Activated naive CD8-positive, alpha-beta T cell treated with anti-CD3 and anti-CD28 coated beads for 36 hours (primary cell): ENCODE measurements around the gene TNFRSF6B. TPM values are rescaled to one million over a fixed set of nuclear protein-coding genes. Genes with fewer than 3 reads are reported as not detected.
"Not testable (repeated sequence)": the region's sequence is repeated elsewhere in the genome, so short reads cannot be mapped to it uniquely, and the experiment has no call there.

Experiments used
- DNase-seq: peaks from one replicate; pipeline ENCODE4 v3.0.0; 2021
- H3K27ac Mint-ChIP-seq: one replicate; pipeline ENCODE4 v1.8.0; 2022; ENCODE audit warnings: mild to moderate bottlenecking, moderate library complexity, mixed read lengths
- H3K27me3 Mint-ChIP-seq: one replicate; pipeline ENCODE4 v1.8.0; 2022; ENCODE audit warnings: mild to moderate bottlenecking, mixed read lengths
- H3K36me3 Mint-ChIP-seq: one replicate; pipeline ENCODE4 v1.8.0; 2021; ENCODE audit warnings: mild to moderate bottlenecking, mixed read lengths
- H3K4me1 Mint-ChIP-seq: one replicate; pipeline ENCODE4 v1.8.0; 2021; ENCODE audit warnings: mixed read lengths
- H3K4me3 Mint-ChIP-seq: one replicate; pipeline ENCODE4 v1.8.0; 2022; ENCODE audit warnings: mild to moderate bottlenecking, moderate library complexity, mixed read lengths
- H3K9me3 Mint-ChIP-seq: one replicate; pipeline ENCODE4 v1.8.0; 2022; ENCODE audit warnings: mixed read lengths
- total RNA-seq, 2 experiments: library from RNA; stranded (reverse); gene quantifications; one replicate each; pipeline ENCODE4 v1.2.3, GENCODE V29; 2021

TNFRSF6B gene
- total RNA-seq, 2 experiments from 2014 or later: not detected

DNA sequence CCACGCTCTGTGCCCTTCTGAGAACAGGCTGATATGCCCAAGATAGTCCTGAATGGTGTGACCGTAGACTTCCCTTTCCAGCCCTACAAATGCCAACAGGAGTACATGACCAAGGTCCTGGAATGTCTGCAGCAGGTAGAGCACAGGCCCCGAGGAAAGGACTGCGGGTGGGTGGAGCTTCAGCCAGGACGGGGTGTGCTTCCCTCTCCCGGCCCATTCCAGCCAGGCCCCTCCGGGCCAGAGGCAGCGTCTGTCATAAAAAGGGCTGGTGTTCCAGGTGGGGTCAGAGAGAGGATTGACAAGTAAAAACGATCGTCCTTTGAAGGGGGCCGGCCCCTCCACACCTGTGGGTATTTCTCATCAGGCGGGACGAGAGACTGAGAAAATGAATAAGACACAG, 37.1 kb upstream of the TNFRSF6B start:
- H3K27ac Mint-ChIP-seq: no peak overlapping the region
- DNase-seq: no peak
- H3K4me3 Mint-ChIP-seq: peak overlapping the region; percentile 91
- no peaks in the 10 kb centered on the region for H3K27me3 Mint-ChIP-seq
- H3K9me3 Mint-ChIP-seq: no peaks in the 10 kb centered on the region
- H3K4me1 Mint-ChIP-seq: peaks cover 19% of the 10 kb centered on the region
- H3K36me3 Mint-ChIP-seq: peaks cover 9% of the 10 kb centered on the region

GRCh38 chr20:63660174-63660573, 36.3 kb upstream of the TNFRSF6B start:
- H3K9me3 Mint-ChIP-seq, H3K27me3 Mint-ChIP-seq, DNase-seq, H3K27ac Mint-ChIP-seq: not testable (repeated sequence)
- H3K36me3 Mint-ChIP-seq: peaks cover 11% of the 10 kb centered on the region
- H3K4me3 Mint-ChIP-seq: peak overlapping the region; percentile 91
- H3K4me1 Mint-ChIP-seq: peaks cover 14% of the 10 kb centered on the region

GRCh38 chr20:63660622-63661021, 35.8 kb upstream of the TNFRSF6B start:
- peaks cover 14% of the 10 kb centered on the region for H3K4me1 Mint-ChIP-seq
- H3K36me3 Mint-ChIP-seq: peaks cover 11% of the 10 kb centered on the region
- H3K27ac Mint-ChIP-seq: no peak overlapping the region
- H3K4me3 Mint-ChIP-seq: no peak overlapping the region
- H3K9me3 Mint-ChIP-seq: no peaks in the 10 kb centered on the region
- no peak for DNase-seq
- no peaks in the 10 kb centered on the region for H3K27me3 Mint-ChIP-seq

DNA sequence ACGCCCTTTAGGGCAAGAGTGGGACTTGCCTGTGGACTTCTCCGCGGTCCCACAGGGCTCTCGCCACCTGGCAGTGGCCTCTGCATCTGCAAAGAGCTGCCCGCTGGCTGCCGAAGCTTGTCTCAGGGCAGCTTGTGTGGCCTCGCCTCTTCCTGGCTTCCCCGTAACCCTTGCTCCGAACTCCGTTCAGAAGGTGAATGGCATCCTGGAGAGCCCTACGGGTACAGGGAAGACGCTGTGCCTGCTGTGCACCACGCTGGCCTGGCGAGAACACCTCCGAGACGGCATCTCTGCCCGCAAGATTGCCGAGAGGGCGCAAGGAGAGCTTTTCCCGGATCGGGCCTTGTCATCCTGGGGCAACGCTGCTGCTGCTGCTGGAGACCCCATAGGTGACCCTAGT, 35.3 kb upstream of the TNFRSF6B start:
- no peak overlapping the region for H3K4me3 Mint-ChIP-seq
- H3K27ac Mint-ChIP-seq: no peak overlapping the region
- DNase-seq: no peak
- H3K36me3 Mint-ChIP-seq: peaks cover 11% of the 10 kb centered on the region
- H3K4me1 Mint-ChIP-seq: peaks cover 14% of the 10 kb centered on the region
- H3K9me3 Mint-ChIP-seq: no peaks in the 10 kb centered on the region
- H3K27me3 Mint-ChIP-seq: no peaks in the 10 kb centered on the region

DNA sequence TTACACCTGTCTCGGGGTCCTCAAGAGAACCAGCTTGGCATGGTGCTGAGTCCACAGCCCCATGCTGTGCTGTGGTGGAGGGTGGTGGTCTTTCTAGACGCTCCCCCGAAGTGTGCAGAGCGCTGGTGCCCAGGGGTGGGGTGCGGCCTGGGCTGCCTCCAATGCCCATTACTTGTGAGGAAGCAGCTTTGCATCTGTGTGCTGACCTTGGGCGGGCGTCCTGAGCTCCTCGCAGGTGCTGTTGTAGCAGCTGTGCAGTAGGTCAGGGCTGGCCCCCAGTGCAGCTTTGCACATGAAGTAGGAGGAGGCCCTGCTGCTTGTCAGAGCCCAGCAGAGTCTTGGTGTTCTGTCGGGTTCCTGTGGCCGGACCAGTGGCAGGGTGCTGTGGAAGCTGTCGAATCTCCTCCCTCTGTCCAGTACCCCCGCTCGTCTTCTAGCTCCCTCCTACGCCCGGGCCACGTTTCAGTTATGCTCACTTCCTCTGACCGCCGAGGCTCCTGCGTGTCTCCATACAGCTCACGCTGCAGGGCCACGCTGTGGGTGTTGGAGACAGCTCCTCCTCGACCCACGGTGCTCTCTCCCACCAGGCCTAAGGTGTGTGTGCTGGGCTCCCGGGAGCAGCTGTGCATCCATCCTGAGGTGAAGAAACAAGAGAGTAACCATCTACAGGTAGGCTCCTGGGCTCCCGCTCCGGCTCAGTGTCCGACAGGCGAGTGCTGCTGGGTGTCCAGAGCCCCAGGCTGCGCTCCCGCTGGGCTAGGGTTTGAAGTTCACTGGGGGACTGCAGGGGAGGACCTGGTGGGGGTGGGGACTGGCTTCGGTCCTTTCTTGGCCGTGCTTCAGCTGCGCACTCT, 34.3 kb upstream of the TNFRSF6B start:
- Mint-ChIP-seq H3K27ac (no peak overlapping the region), H3K36me3 (peaks cover 11% of the 10 kb centered on the region), H3K4me1 (peaks cover 10% of the 10 kb centered on the region), H3K9me3 (no peaks in the 10 kb centered on the region), H3K4me3 (no peak overlapping the region), H3K27me3 (no peaks in the 10 kb centered on the region)
- DNase-seq: no peak

- H3K27me3 Mint-ChIP-seq: no peaks in the 10 kb centered on the region
- peaks cover 11% of the 10 kb centered on the region for H3K36me3 Mint-ChIP-seq
- H3K4me1 Mint-ChIP-seq: peaks cover 10% of the 10 kb centered on the region
- H3K4me3 Mint-ChIP-seq: no peak overlapping the region
- H3K9me3 Mint-ChIP-seq: no peaks in the 10 kb centered on the region
- DNase-seq: no peak
- no peak overlapping the region for H3K27ac Mint-ChIP-seq
Measured at GRCh38 chr20:63662813-63663189, 33.7 kb upstream of the TNFRSF6B start.

GRCh38 chr20:63663332-63664066, 33.0 kb upstream of the TNFRSF6B start:
- no peaks in the 10 kb centered on the region for H3K27me3 Mint-ChIP-seq
- H3K36me3 Mint-ChIP-seq: peaks cover 15% of the 10 kb centered on the region
- H3K4me1 Mint-ChIP-seq: peaks cover 8% of the 10 kb centered on the region
- no peak for DNase-seq
- H3K9me3 Mint-ChIP-seq: no peaks in the 10 kb centered on the region
- no peak overlapping the region for H3K27ac Mint-ChIP-seq
- no peak overlapping the region for H3K4me3 Mint-ChIP-seq

GRCh38 chr20:63664143-63664851, 32.2 kb upstream of the TNFRSF6B start:
- H3K36me3 Mint-ChIP-seq: peaks cover 16% of the 10 kb centered on the region
- H3K27ac Mint-ChIP-seq: no peak overlapping the region
- DNase-seq: no peak
- H3K4me1 Mint-ChIP-seq: peaks cover 5% of the 10 kb centered on the region
- H3K4me3 Mint-ChIP-seq: no peak overlapping the region
- no peaks in the 10 kb centered on the region for H3K27me3 Mint-ChIP-seq
- no peaks in the 10 kb centered on the region for H3K9me3 Mint-ChIP-seq

- Mint-ChIP-seq H3K36me3 (peaks cover 13% of the 10 kb centered on the region), H3K4me1 (no peaks in the 10 kb centered on the region), H3K9me3 (no peaks in the 10 kb centered on the region), H3K27me3 (no peaks in the 10 kb centered on the region), H3K27ac (no peak overlapping the region), H3K4me3 (no peak overlapping the region)
- DNase-seq: no peak
Measured at GRCh38 chr20:63664861-63665594, 31.4 kb upstream of the TNFRSF6B start.

GRCh38 chr20:63665708-63666107, 30.7 kb upstream of the TNFRSF6B start:
- DNase-seq: no peak

DNA sequence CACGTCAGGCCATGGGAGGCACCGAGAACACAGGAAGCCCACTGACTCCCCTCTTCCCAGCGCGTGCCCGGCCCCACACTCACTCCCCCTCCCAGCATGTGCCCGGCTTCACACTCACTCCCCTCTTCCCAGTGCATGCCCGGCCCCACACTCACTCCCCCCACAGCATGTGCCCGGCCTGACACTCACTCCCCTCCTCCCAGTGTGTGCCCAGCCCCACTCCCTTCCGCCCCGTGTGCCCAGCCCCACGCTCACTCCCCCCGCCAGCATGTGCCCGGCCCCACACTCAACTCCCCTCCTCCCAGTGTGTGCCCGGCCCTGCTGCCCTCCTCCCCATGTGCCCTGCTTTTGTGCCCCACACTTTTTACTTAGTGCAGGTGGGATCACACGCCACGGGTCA, 28.6 kb upstream of the TNFRSF6B start:
- Mint-ChIP-seq H3K27me3 (no peaks in the 10 kb centered on the region), H3K9me3 (no peaks in the 10 kb centered on the region), H3K36me3 (peaks cover 12% of the 10 kb centered on the region), H3K27ac (no peak overlapping the region), H3K4me3 (no peak overlapping the region), H3K4me1 (no peaks in the 10 kb centered on the region)
- DNase-seq: no peak

More at GRCh38 chr20:63665708-63666107, 30.7 kb upstream of the TNFRSF6B start:
- Mint-ChIP-seq H3K4me3 (no peak overlapping the region), H3K4me1 (no peaks in the 10 kb centered on the region), H3K9me3 (no peaks in the 10 kb centered on the region), H3K27me3 (no peaks in the 10 kb centered on the region), H3K27ac (no peak overlapping the region), H3K36me3 (peaks cover 15% of the 10 kb centered on the region)

GRCh38 chr20:63668351-63668750, 28.1 kb upstream of the TNFRSF6B start:
- no peak for DNase-seq
- no peak overlapping the region for H3K27ac Mint-ChIP-seq
- no peaks in the 10 kb centered on the region for H3K27me3 Mint-ChIP-seq
- H3K36me3 Mint-ChIP-seq: peaks cover 12% of the 10 kb centered on the region
- no peaks in the 10 kb centered on the region for H3K9me3 Mint-ChIP-seq
- H3K4me1 Mint-ChIP-seq: no peaks in the 10 kb centered on the region
- no peak overlapping the region for H3K4me3 Mint-ChIP-seq

- not testable (repeated sequence) for DNase-seq, H3K27me3 Mint-ChIP-seq, H3K9me3 Mint-ChIP-seq, H3K4me1 Mint-ChIP-seq, H3K27ac Mint-ChIP-seq, H3K4me3 Mint-ChIP-seq
- H3K36me3 Mint-ChIP-seq: peaks cover 12% of the 10 kb centered on the region
Measured at GRCh38 chr20:63671695-63672094, 24.8 kb upstream of the TNFRSF6B start.

DNA sequence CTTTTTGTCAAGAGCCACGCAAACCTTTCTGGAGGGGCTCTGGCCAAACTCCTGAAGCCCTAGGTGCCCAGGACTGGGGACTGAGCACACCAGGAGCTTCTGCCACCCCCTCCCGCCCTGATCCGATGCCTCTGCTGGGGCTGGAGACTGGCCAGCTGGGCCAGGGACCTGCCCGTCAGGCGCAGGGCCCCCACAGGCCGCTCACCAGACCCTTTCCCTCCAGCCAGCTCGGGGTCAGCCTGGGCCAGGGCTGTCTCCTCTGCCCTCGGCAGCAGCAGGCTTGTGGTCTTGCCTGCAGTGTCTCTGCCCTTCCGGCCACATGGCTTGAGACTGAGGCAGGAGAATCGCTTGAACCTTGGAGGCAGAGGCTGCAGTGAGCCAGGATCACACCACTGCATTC, 23.8 kb upstream of the TNFRSF6B start:
- Mint-ChIP-seq H3K36me3 (peaks cover 14% of the 10 kb centered on the region), H3K4me3 (no peak overlapping the region), H3K4me1 (no peaks in the 10 kb centered on the region), H3K27ac (no peak overlapping the region), H3K9me3 (no peaks in the 10 kb centered on the region), H3K27me3 (no peaks in the 10 kb centered on the region)
- DNase-seq: no peak

GRCh38 chr20:63673951-63674350, 22.5 kb upstream of the TNFRSF6B start:
- no peaks in the 10 kb centered on the region for H3K9me3 Mint-ChIP-seq
- H3K4me3 Mint-ChIP-seq: no peak overlapping the region
- H3K27me3 Mint-ChIP-seq: no peaks in the 10 kb centered on the region
- no peak for DNase-seq
- H3K36me3 Mint-ChIP-seq: peaks cover 17% of the 10 kb centered on the region
- no peak overlapping the region for H3K27ac Mint-ChIP-seq
- no peaks in the 10 kb centered on the region for H3K4me1 Mint-ChIP-seq
